HepG2 (cell line): ENCODE measurements around the gene PARD3. TPM values are rescaled to one million over a fixed set of nuclear protein-coding genes. Genes with fewer than 3 reads are reported as not detected.
A peak's percentile ranks its signal among the peaks of the same experiment; 100 is the strongest.

ENCODE experiments used
- ATAC-seq: fragments of 200-7000 bp; cut with Tn5 transposase; 3 replicates; pipeline ENCODE4 v1.9.1; 2020; ENCODE audit warnings: mild to moderate bottlenecking, moderate library complexity
- BruUV-seq: library from RNA; stranded (reverse); fragments of 400-500 nt; replicated peaks from 2 replicates; lab custom pipeline; 2021; lab: Mats Ljungman, UMichigan
- CTCF ChIA-PET: fragments of 300-600 bp; formaldehyde crosslinking; extraction: SDS; loops from one replicate; lab custom pipeline; 2021; ENCODE audit warnings: low total read pairs, inconsistent platforms, low intra/inter-chr PET ratio; lab: Yijun Ruan, JAX
- POLR2A ChIA-PET: fragments of 350-600 bp; sonication (Branson Sonifier 250); formaldehyde crosslinking; loops from one replicate; lab custom pipeline; 2020; ENCODE audit warnings: antibody characterized with exemption, inconsistent platforms; lab: Yijun Ruan, JAX
- DNase-seq: peaks from one replicate; pipeline ENCODE4 v3.0.0-alpha.2; 2015; ENCODE audit warnings: low spot score
- FAIRE-seq: peaks from 3 replicates; lab custom pipeline; 2011; peaks lifted over from hg19 to GRCh38; lab: Jason Lieb, UNC
- H2AFZ ChIP-seq: one replicate; pipeline ENCODE4 v1.6.1; 2011; ENCODE audit warnings: low read length, inconsistent platforms
- H3K27ac ChIP-seq: fragments of 300-600 bp; 3 replicates; pipeline ENCODE4 v1.8.0; 2011; ENCODE audit warnings: mixed run types, mild to moderate bottlenecking, mixed read lengths, low read length, inconsistent platforms; ENCODE audit not compliant: insufficient read depth; ENCODE audit errors: extremely low read length
- H3K27me3 ChIP-seq, 2 experiments: fragments of 200-600 bp in 1 of 2; 2 replicates in 1 of 2; 3 replicates in 1 of 2; pipeline versions ENCODE4 v1.6.0 to v1.8.0; 2011; ENCODE audit warnings: low read length in 2 of 2, mild to moderate bottlenecking in 2 of 2, moderate library complexity in 2 of 2, inconsistent platforms in 1 of 2; ENCODE audit not compliant: insufficient read depth in 2 of 2, control insufficient read depth in 1 of 2
- H3K36me3 ChIP-seq, 2 experiments: fragments of 200-600 bp in 1 of 2; replicated peaks in 1 of 2; 2 replicates in 1 of 2; 3 replicates in 1 of 2; pipeline versions ENCODE4 v1.5.1 to v1.8.0; 2011; ENCODE audit warnings: low read length in 2 of 2, inconsistent platforms in 1 of 2; ENCODE audit not compliant: insufficient read depth in 2 of 2, control insufficient read depth in 1 of 2
- H3K4me1 ChIP-seq: 2 replicates; pipeline ENCODE4 v1.5.1; 2012; ENCODE audit warnings: low read length, inconsistent platforms; ENCODE audit not compliant: insufficient read depth
- H3K4me2 ChIP-seq: 2 replicates; pipeline ENCODE4 v1.6.0; 2011; ENCODE audit warnings: low read depth, low read length, inconsistent platforms
- H3K4me3 ChIP-seq, 3 experiments: fragments of 200-600 bp in 1 of 3; sonication (generic), shearing (Covaris generic) in 1 of 3; replicated peaks in 1 of 3; 2 replicates each; pipeline ENCODE4 v1.5.1; 2011 to 2016; ENCODE audit warnings: low read length in 3 of 3, inconsistent platforms in 2 of 3, low read depth in 2 of 3, mild to moderate bottlenecking in 2 of 3, control low read depth in 1 of 3, mixed read lengths in 1 of 3; ENCODE audit not compliant: insufficient read depth in 1 of 3
- H3K79me2 ChIP-seq: one replicate; pipeline ENCODE4 v1.6.1; 2011; ENCODE audit warnings: low read length, inconsistent platforms; ENCODE audit not compliant: insufficient read depth
- H3K9ac ChIP-seq: 2 replicates; pipeline ENCODE4 v1.6.0; 2011; ENCODE audit warnings: mild to moderate bottlenecking, low read depth, low read length, inconsistent platforms; ENCODE audit not compliant: insufficient read depth
- H3K9me3 ChIP-seq: 2 replicates; pipeline ENCODE4 v1.5.1; 2012; ENCODE audit warnings: mild to moderate bottlenecking, low read length
- H4K20me1 ChIP-seq: 2 replicates; pipeline ENCODE4 v1.6.0; 2011; ENCODE audit warnings: inconsistent platforms, mild to moderate bottlenecking, low read length, moderate library complexity; ENCODE audit not compliant: insufficient read depth
- SOX13 ChIP-seq, 3 experiments: fragments of 450-650 bp in 1 of 3; sonication (generic) in 1 of 3; formaldehyde crosslinking in 1 of 3; IDR thresholded peaks in 2 of 3; conservative IDR thresholded peaks in 1 of 3; 2 replicates each; pipeline versions ENCODE4 v1.5.0 to v1.6.1; 2016 to 2020; ENCODE audit warnings: antibody characterized with exemption in 1 of 3, mild to moderate bottlenecking in 1 of 3, missing compliant biosample characterization in 1 of 3, missing genetic modification reagents in 1 of 3, moderate library complexity in 1 of 3
- ZBTB33 ChIP-seq: sonication (generic); formaldehyde crosslinking; IDR thresholded peaks from 2 replicates; pipeline ENCODE4 v1.4.0; 2020; ENCODE audit warnings: missing genetic modification reagents
- ZFP36L1 ChIP-seq: sonication (generic); formaldehyde crosslinking; IDR thresholded peaks from 2 replicates; pipeline ENCODE4 v1.8.0; 2022; ENCODE audit warnings: mild to moderate bottlenecking, missing genetic modification reagents, moderate library complexity
- WGBS: methylation state at CpG from one replicate; pipeline ENCODE4 v1.1.6; 2017; ENCODE audit warnings: low lambda C conversion rate; 5-methylcytosine and 5-hydroxymethylcytosine counted together
- in situ Hi-C: cut with HindIII; loops from 2 replicates; pipeline ENCODE4 v1.10.0; 2017; ENCODE audit warnings: low pct_unique_long_range_greater_than_20kb; ENCODE audit not compliant: extremely low pct_ligation_motif_present
- intact Hi-C: fragments of 100-400 bp; cut with micrococcal nuclease; formaldehyde crosslinking; loops from one replicate; pipeline ENCODE4 v1.10.0; 2022; ENCODE audit not compliant: unreplicated experiment
- polyA plus RNA-seq, 8 experiments: library from polyadenylated mRNA; depleted of rRNA in 3 of 8; stranded (reverse) in 7 of 8; unstranded in 1 of 8; fragments of >200 nt; fragmentation: Illumina TruSeq in 4 of 8; extraction: Trizol in 4 of 8; gene quantifications; 2 replicates each; pipeline versions ENCODE4 v1.2.1 to v1.2.3, GENCODE V29; 2011 to 2016; ENCODE audit warnings: low read depth in 4 of 8, missing spikeins in 1 of 8, mixed read lengths in 1 of 8; ENCODE audit not compliant: insufficient read depth in 1 of 8
- total RNA-seq, 5 experiments: library from RNA; depleted of rRNA; stranded (reverse); fragments of >200 nt; fragmentation: Illumina TruSeq; extraction: Trizol; gene quantifications; 2 replicates each; pipeline ENCODE4 v1.2.3, GENCODE V29; 2016; ENCODE audit warnings: low read depth in 1 of 5
- TF ChIP-seq, protein P1 (sequence below): sonication (generic); formaldehyde crosslinking; IDR thresholded peaks from 2 replicates; pipeline ENCODE4 v1.5.0; 2020; ENCODE audit warnings: mild to moderate bottlenecking, missing genetic modification reagents

The PARD3 gene
- total and polyA plus RNA-seq, 2 of the 13 experiments (the other 11 are each of a cell fraction or from before 2014, with no cell fraction given), result 40.9 to 60.0 TPM

DNA sequence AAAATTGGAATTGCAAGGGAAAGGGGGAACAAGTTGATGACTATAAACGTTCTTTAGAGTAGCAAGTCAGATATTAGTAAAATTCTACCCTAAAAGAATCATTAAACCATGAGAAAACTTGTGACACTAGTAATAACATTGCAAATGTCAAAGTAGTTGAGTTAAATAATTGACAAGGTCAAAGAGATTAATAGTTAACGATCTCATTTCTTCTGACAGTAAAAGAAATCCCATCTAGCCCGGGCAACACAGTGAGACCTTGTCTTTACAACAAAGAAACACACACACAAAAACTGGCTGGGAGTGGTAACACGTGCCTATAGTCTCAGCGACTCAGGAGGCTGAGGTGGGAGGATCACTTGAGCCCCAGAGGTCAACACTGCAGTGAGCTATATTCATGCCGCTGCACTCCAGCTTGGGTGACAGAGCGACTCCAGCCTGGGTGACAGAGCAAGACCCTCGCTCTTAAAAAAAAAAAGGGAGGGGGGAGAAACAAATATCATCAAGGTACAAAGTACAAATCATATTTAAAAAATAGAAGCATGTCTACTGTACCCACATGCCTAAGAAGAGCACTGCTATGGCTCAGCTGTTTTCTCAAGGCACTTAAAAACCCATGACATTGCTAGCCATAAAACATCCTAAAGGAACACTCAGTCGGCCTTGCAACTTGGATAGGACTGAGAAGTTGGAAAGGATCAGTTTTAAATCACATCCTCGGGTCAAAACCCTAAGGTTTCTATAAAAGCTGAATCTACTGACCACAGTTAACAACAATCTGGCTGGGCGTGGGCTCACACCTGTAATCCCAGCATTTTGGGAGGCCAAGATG, 401.1 kb downstream of the PARD3 start:
- 86% methylated on average over 11 of the region's 11 CpGs for WGBS
- Histone ChIP-seq H3K4me2 (no peak overlapping the region), H2AFZ (no peak overlapping the region), H3K4me3 (no peak overlapping the region), H3K27ac (no peak overlapping the region), H3K36me3 (no peaks in the 10 kb centered on the region), H3K9me3 (no peaks in the 10 kb centered on the region), H3K4me1 (peaks cover 19% of the 10 kb centered on the region), H3K27me3 (no peaks in the 10 kb centered on the region), H3K9ac (no peak overlapping the region), H3K79me2 (no peaks in the 10 kb centered on the region), H4K20me1 (no peaks in the 10 kb centered on the region)
- FAIRE-seq, result no peak
- no peak for DNase-seq
- ATAC-seq, result no peak
- CTCF ChIA-PET, result no interaction called here
- TF ChIP-seq SOX13 (IDR thresholded peaks at IDR 0.05) (no peak), SOX13 (CRISPR knock-in tag; conservative IDR thresholded peaks at IDR 0.05 in 1 of 2, IDR thresholded peaks at IDR 0.05 in 1 of 2) (peak in 1 of 2 experiments; percentile 53; a peak in 1 of 4 replicates), ZFP36L1 (CRISPR knock-in tag) (no peak), ZBTB33 (CRISPR knock-in tag) (peak; percentile 58; the same call in 1 of the 2 replicates)
- TF ChIP-seq, protein P1, sequence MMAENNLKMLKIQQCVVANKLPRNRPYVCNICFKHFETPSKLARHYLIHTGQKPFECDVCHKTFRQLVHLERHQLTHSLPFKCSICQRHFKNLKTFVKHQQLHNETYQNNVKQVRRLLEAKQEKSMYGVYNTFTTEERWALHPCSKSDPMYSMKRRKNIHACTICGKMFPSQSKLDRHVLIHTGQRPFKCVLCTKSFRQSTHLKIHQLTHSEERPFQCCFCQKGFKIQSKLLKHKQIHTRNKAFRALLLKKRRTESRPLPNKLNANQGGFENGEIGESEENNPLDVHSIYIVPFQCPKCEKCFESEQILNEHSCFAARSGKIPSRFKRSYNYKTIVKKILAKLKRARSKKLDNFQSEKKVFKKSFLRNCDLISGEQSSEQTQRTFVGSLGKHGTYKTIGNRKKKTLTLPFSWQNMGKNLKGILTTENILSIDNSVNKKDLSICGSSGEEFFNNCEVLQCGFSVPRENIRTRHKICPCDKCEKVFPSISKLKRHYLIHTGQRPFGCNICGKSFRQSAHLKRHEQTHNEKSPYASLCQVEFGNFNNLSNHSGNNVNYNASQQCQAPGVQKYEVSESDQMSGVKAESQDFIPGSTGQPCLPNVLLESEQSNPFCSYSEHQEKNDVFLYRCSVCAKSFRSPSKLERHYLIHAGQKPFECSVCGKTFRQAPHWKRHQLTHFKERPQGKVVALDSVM, result peak; percentile 92
- in situ Hi-C loops, result no loop called here
- POLR2A ChIA-PET, result no interaction called here
- BruUV-seq, result no TSS peak
- intact Hi-C loops, result no loop called here
